ENCODE measurements around the gene VGF. TPM values are rescaled to one million over a fixed set of nuclear protein-coding genes. Genes with fewer than 3 reads are reported as not detected.
"Not testable (repeated sequence)": the region's sequence is repeated elsewhere in the genome, so short reads cannot be mapped to it uniquely, and the experiment has no call there.

Gene VGF
- total RNA-seq, 1 donor from 2014 or later, result 0.11 TPM

DNA sequence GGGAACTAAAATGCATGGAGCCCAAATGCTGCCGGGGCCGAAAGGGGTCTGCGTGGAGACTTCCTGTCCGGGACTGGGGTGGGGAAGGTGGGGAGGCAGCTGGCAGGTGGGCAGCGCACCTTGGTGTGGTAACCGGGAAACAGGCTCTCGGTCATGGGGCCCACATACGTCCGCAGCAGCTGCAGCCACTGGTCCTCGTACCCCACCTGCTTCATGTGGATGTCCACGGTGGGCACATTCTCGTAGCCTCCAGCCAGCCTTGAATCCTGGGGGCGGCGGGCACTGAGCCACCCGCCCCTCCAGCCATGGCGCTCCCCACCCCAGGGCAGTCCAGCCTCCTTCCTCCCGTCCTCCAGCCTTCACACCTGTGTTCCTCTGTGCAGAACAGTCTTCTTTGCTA, 42.1 kb upstream of the VGF start:
- peaks cover 5% of the 10 kb centered on the region for H3K27me3 Mint-ChIP-seq
- no peak for DNase-seq
- CTCF ChIA-PET, result no interaction called here
- no peaks in the 10 kb centered on the region for H3K9me3 Mint-ChIP-seq
- no peak overlapping the region for H3K4me3 Mint-ChIP-seq
- ATAC-seq (ENCODE audit: low read depth), result no peak
- TF ChIP-seq, protein P1, sequence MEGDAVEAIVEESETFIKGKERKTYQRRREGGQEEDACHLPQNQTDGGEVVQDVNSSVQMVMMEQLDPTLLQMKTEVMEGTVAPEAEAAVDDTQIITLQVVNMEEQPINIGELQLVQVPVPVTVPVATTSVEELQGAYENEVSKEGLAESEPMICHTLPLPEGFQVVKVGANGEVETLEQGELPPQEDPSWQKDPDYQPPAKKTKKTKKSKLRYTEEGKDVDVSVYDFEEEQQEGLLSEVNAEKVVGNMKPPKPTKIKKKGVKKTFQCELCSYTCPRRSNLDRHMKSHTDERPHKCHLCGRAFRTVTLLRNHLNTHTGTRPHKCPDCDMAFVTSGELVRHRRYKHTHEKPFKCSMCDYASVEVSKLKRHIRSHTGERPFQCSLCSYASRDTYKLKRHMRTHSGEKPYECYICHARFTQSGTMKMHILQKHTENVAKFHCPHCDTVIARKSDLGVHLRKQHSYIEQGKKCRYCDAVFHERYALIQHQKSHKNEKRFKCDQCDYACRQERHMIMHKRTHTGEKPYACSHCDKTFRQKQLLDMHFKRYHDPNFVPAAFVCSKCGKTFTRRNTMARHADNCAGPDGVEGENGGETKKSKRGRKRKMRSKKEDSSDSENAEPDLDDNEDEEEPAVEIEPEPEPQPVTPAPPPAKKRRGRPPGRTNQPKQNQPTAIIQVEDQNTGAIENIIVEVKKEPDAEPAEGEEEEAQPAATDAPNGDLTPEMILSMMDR (IDR thresholded peaks at IDR 0.05), result no peak
- peaks cover 39% of the 10 kb centered on the region for H3K36me3 Mint-ChIP-seq (ENCODE audit: low read depth)
- intact Hi-C loops (cut with micrococcal nuclease), result no loop called here
- POLR2A ChIA-PET, result no interaction called here
- H3K27ac Mint-ChIP-seq, result no peak overlapping the region
- H3K4me1 Mint-ChIP-seq, result peaks cover 15% of the 10 kb centered on the region

DNA sequence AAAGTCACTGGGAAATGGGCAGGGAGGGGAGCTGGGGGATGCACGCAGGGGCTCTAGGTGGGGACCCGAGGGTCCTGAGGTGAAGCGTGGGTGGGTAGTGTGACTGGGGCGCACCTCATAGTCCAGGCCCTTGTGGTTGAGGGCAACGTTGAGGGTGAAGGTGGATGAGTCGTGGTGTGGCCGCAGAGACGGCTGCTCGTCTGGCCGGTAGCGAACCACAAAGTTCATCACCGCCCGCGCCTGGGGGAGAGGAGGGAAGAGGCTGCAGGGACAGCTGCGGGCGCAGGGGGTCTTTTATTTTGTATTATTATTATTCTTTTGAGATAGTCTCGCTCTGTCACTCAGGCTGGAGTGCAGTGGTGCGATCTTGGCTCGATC, 41.3 kb upstream of the VGF start:
- Mint-ChIP-seq H3K36me3 (ENCODE audit: low read depth) (peaks cover 34% of the 10 kb centered on the region), H3K4me3 (no peak overlapping the region), H3K9me3 (no peaks in the 10 kb centered on the region), H3K27ac (no peak overlapping the region), H3K4me1 (peaks cover 18% of the 10 kb centered on the region), H3K27me3 (peaks cover 5% of the 10 kb centered on the region)
- ChIA-PET CTCF (no interaction called here), POLR2A (no interaction called here)
- TF ChIP-seq, protein P1 (IDR thresholded peaks at IDR 0.05), result no peak
- intact Hi-C loops (cut with micrococcal nuclease), result no loop called here
- no peak for DNase-seq
- ATAC-seq (ENCODE audit: low read depth), result no peak

DNA sequence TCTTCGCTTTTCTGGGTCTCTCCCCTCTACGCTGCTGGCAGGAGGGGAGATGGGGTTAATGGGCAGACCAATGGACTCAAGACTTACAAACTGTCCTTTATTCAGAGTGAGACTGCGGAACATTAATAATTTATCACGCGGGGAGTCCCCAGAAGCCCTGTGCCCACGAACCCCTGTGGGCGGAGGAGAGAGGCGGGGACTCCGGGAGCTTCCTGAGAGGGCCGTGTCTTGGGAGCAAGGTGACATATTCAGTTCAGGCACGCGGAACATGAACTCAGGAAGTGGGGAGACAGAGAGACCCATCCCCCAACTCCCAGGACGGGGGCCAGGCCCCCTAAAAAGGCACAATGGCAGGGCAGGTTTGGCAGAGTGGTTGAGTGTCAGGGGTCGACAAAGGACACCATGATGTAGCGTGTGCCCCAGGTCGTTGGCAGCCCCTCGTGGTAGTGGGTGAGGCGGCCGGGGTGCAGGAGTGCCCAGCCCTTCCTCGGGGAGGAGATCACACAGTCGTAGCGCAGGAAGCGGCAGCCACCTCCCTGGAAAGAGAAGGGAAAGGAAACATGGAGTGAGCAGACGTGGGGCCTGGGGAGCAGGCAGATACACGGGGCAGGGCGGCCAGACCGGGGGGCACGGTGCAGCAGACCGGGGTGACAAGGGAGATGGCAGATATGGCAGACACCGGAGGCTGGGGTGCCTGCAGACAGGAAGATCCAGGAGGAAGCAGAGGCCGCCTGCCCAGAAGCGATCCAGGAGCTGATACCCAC, 40.7 kb upstream of the VGF start:
- H3K4me3 Mint-ChIP-seq, result no peak overlapping the region
- TF ChIP-seq, protein P1 (IDR thresholded peaks at IDR 0.05), result no peak
- DNase-seq (no peak), ATAC-seq (ENCODE audit: low read depth) (no peak)
- H3K9me3 Mint-ChIP-seq, result no peaks in the 10 kb centered on the region
- intact Hi-C loops (cut with micrococcal nuclease), result no loop called here
- peaks cover 7% of the 10 kb centered on the region for H3K27me3 Mint-ChIP-seq
- H3K4me1 Mint-ChIP-seq, result peaks cover 20% of the 10 kb centered on the region
- POLR2A ChIA-PET, result no interaction called here
- no peak overlapping the region for H3K27ac Mint-ChIP-seq
- CTCF ChIA-PET, result no interaction called here
- H3K36me3 Mint-ChIP-seq (ENCODE audit: low read depth), result peaks cover 29% of the 10 kb centered on the region

DNA sequence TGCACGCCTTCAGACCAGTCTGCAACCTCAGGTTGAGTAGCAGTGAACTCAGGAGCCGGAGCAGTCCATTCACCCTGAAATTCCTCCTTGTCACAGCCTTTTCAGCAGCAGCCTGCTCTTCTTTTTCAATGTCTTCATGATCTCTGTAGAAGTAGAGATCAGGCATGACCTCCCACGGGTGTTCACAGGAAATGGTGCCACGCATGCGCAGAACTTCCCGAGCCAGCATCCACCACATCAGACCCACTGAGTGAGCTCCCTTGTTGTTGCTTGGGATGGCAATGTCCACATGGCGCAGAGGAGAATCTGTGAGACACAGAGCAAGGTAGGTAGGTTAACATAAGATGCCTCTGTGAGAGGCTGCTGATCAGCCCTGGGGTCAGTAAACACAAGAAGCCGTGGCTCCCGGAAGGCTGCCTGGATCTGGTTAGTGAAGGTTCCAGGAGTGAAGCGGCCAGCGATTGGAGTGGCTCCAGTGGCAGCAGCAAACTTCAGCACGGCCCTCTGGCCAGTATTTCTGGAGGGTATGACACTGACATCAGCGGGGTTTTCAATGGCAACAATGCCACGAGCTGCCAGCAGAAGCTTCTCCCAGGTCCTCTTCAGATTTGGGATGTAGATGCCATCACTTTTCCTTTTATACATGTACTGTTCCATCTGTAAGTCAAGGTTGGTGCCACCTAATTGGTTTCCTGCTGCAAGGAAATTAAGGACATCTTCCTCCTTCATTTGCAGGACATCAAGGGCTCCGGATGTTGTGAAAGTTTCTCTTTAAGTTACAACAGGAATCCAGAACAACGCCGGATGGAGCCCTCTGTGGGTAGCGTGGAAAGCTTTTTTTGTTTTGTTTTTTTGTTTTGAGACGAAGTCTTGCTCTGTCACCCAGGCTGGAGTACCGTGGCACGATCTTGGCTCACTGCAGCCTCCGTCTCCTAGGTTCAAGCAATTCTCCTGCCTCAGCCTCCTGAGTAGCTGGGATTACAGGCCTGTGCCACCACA, 38.7 kb upstream of the VGF start:
- intact Hi-C loops (cut with micrococcal nuclease); H3K4me3 Mint-ChIP-seq; ATAC-seq (ENCODE audit: low read depth); DNase-seq; H3K9me3 Mint-ChIP-seq; H3K27ac Mint-ChIP-seq: not testable (repeated sequence)
- CTCF ChIA-PET, result interaction anchor here (0.9 kb wide), 1 partner anchor 60 kb away, joined by 3 read pairs; no protein-coding TSS in a partner anchor
- peaks cover 17% of the 10 kb centered on the region for H3K27me3 Mint-ChIP-seq
- peaks cover 15% of the 10 kb centered on the region for H3K36me3 Mint-ChIP-seq (ENCODE audit: low read depth)
- POLR2A ChIA-PET, result interaction anchor here (0.6 kb wide), 1 partner anchor 29 kb away, joined by 3 read pairs; no protein-coding TSS in a partner anchor
- peaks cover 22% of the 10 kb centered on the region for H3K4me1 Mint-ChIP-seq

DNA sequence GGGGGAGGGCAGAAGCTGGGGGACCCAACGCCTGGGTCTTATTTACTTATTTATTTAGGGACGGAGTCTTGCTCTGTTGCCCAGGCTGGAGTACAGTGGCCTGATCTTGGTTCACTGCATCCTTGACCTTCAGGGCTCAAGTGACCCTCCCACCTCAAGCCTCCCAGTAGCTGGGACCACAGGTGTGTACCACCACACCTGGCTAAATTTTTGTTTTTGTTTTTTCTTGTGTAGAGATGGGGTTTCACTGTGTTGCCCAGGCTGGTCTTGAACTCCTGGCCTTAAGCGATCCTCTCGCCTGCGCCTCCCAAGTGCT, 37.2 kb upstream of the VGF start:
- TF ChIP-seq, protein P1 (IDR thresholded peaks at IDR 0.05), result no peak
- no peak overlapping the region for H3K4me3 Mint-ChIP-seq

More for the DNA sequence above, 37.2 kb upstream of the VGF start:
- intact Hi-C loops (cut with micrococcal nuclease), result no loop called here
- ATAC-seq (ENCODE audit: low read depth), result no peak
- DNase-seq, result no peak
- H3K27me3 Mint-ChIP-seq, result peaks cover 21% of the 10 kb centered on the region
- ChIA-PET CTCF (interaction anchor here (1.0 to 2.0 kb wide), 3 partner anchors 10 to 80 kb away, joined by 3 to 5 read pairs (median 3); no protein-coding TSS in a partner anchor), POLR2A (no interaction called here)
- H3K27ac Mint-ChIP-seq, result no peak overlapping the region
- peaks cover 22% of the 10 kb centered on the region for H3K4me1 Mint-ChIP-seq
- no peaks in the 10 kb centered on the region for H3K9me3 Mint-ChIP-seq
- H3K36me3 Mint-ChIP-seq (ENCODE audit: low read depth), result peaks cover 6% of the 10 kb centered on the region
